Urothelium cell line (cell line): ENCODE results near the gene SLC29A4.
"Not testable (repeated sequence)": the region's sequence is repeated elsewhere in the genome, so short reads cannot be mapped to it uniquely, and the experiment has no call there.

Experiments
- DNase-seq: peaks from one replicate; pipeline ENCODE4 v3.0.0; 2011; ENCODE audit warnings: low spot score, mixed read lengths
- FAIRE-seq: peaks from 2 replicates; lab custom pipeline; 2011; peaks lifted over from hg19 to GRCh38; lab: Jason Lieb, UNC

Gene SLC29A4

DNA sequence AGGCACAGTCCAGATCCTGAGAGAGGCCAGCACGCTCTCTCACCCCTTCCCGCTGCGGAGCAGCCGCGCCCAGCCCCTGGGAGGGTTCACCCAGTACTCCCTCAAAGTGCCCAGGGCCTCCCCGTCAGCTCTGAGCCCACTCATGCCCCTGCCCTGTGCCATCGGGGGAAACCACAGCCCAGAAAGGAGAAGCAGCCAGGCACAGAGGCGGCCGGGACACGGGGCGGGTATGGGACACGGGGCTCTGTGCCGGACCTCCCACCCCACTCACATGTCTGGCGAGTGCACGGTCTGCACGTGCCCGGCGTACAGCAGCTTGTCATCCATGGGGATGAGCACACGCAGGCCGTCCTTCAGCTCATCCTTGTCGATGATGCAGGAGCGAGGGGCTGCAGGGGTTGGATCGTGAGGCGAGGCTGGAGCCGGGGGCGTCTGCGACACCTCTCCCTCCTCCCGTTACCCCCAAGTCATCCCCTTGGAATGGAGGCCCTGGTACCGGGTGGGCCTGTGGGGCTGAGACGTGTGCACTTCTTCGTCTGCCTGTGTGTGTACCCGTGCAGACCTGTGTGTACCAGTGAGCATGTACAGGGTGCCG lies 38.2 kb downstream of the SLC29A4 start:
- peak; percentile 67 for FAIRE-seq
- DNase-seq = no peak

DNA sequence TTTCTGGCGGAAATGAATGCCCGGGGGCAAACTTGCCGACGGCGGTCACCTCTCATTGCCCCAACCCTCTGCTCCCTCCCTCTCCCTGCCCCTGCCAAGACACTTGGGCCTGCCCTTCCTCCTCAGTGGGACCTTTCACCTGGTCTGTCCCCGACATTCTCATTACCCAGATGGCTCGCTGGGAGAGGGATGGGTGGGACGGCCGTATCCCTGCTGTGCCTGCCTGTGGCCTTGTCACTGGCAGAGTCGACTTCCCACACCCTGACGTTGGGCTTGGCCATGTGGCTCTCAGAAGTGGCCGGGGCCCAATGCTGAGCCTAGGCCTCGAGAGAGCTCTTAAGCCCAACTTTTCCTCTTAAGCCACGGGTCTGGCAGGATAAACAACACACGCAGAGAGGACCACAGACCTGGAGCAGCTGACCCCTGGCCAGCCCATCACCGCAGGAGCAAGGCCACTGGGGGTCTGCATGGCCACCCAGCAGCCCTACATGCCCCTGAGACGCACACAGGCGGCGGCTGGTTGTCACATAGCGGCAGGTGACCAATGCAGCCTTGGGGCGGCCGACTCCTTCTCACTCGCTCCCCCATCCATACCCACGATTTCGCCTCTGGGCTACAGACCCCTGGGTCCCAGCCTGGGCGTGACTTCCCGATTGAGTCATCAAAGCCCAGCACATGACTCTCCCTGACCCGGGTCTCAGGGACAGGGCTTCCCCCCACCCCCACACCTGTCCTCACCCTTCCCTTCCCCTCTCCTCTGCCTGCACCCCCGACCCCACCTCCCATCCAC lies 40.1 kb downstream of the SLC29A4 start:
- DNase-seq (no peak), FAIRE-seq (peak; percentile 42)

DNA sequence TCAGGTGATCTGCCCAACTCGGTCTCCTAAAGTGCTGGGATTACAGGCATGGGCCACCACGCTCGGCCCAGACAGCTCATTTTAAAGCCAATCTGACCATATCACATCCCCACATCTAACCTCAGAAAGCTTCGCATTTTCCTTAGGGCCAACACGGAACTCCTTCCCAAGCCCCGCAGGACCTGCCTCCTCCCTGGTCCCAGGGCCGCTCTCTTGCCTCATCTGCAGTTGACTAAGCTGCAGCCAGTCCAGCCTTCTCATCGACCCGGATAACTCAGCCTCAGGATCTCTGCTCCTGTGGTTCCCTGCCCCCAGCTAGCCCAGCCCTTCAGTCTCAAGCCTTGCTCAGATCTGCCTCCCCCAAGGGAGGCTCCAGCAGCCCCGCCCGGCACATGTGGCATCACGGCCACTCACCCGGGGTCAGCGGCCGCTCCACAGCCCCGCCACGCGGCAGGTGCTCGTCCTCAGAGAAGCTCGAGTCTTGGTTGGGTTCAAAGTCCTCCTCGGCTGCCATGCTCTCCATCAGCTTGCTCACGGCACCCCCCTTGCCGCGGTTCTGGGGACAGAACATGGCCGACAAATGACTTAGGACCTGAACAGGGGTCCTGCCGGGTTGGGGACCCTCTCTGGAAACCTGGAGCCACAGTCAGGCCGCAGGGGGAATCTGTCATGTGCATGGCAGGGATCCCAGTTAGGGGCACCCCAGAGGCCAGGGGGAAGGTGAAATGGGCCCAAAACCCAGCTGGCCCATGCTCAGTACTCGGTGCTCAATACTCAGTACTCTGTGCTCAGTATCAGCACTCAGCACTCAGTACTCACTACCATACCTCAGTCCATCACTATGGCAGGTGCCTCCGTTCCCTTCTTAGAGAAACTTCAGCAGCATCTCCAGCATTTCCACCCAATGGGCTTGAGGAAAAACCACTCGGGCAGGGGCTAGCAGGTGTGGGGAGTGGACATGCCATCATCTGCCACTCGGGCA lies 41.3 kb downstream of the SLC29A4 start:
- DNase-seq, FAIRE-seq: not testable (repeated sequence)

DNA sequence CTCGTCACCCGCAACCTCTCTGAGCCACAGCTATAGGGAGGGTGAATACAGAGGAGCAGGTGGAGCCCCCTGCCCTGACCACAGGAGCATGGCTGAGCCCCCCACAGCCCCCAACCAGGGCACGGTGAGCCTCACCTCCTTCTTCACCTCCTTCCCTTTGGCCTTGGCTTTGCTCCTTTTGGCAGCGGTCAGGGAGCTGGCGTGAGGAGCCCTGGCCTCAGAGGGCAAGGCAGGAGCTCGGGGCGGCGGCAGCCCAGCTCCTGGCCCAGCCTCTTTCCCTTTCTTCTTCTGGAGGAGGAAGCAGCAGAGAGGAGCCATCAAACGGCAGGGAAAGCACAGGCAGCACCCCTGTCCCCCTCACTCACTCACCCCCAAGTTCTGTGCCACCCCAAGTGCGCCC lies 42.2 kb downstream of the SLC29A4 start:
- no peak for DNase-seq

DNA sequence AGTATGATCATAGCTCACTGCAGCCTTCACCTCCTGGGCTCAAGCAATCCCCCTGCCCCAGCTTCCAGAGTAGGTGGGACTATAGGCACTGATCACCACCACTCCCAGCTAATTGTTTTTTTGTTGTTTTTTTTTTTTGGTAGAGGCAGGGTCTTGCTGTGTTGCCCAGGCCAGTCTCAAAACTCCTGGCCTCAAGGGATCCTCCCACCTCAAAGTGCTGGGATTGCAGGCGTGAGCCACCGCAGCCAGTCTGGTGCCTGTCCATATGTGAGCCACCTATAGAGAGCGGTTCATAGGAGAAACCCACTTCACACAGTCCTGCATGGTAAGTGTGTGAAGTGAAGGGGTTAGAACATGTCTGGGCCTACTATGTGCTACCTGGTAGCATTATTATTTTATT lies 47.5 kb downstream of the SLC29A4 start:
- DNase-seq (no peak), FAIRE-seq (peak; percentile 58)

More for the DNA sequence above, 42.2 kb downstream of the SLC29A4 start:
- no peak for FAIRE-seq

DNA sequence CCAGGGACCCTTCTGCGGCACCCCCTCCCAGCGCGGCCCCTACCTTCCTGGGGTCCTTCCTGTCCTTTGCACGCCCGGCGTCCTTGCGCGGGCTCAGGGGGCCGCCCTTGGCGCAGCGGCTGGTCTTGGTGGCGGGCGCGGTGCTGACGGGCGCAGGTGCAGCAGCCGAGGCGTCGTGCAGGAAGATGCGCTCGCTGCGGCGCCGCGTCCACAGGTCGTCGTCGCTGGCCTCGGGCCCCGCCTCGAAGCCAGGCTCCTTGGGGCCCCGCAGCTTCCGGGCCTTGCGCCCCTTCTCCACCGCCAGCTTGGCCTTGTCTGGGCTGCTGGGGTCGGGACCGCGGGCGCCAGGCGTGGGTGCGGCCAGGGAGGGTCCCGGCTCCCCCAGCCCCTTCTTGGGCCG lies 49.8 kb downstream of the SLC29A4 start:
- FAIRE-seq (no peak), DNase-seq (no peak)

DNA sequence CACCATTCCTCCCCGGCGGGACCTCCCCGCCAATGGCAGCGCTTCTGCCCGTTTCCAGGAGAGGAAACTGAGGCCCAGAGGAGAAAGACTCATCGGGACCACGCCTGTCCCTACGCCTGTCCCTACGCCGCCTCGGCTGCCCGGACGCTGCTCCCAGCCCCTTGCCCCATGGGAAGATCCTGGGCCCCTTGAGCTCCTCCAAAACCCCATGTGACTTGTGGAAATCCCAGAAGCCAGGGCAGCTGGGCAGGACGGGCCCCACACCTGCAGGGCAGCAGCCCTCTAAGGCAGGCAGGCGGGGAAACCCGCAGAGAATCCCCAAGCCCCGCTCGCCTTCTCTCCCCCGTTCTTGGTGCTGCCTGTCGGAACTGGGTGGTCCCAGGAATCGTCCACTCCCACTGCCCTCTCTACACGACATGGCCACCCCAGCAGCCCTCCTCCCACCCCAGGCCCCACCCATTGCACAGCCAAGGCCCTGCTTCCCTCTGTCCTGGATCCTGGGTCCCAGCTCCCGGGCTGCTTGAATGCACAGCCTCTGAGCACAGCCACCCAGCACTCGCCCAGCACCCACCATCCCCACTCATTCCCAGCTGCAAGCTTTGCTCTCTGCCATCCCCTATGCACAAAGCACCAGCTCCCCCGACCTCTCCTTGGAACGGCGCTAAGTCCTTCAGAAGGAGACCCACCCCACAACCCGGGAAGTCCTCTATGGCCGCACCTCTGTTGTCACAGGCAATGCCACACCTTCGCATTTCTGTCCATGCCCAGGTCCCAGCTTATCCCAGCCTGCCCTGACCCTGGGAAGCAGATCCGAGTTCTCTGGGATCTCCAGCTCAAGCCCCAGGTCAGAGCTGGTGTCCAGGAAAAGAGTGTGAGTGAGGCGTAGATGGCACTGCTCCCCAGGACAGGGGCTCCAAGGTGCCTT lies 50.6 kb downstream of the SLC29A4 start:
- DNase-seq (no peak), FAIRE-seq (no peak)

DNA sequence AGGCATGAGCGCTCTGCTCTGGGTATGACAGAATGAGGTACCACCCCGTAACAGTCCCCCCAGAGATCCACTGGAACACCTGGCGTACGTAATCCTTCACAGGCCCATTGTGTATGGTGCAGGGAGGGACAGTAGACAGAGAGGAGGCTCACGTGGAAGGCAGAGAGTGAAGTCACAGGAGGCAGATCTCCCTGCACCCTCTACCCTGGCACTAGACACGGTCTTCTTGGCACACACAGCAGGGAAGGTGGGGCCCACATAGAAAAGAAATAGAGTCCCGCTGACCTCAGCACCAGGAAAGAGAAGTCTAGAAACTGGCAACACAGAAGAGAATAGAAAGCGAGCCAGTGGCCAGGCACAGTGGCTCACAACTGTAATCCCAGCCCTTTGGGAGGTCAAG lies 51.9 kb downstream of the SLC29A4 start:
- DNase-seq (no peak), FAIRE-seq (peak; percentile 82)

DNA sequence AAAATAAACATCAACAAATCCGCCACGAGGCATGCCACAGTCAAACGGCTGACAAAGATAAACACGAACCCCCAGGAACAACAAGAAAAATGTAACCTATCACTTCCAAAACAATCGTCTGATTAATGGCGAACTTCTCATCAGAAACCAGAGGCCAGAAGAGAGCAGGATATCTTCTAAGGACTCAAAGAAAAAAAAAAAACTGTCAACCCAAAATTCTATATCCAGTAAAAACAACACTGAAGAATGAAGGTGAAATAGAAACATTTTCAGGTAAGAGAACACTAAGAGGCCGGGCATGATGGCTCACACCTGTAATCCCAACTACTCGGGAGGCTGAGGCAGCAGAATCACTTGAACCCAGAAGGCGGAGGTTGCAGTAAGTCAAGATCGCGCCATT lies 54.3 kb downstream of the SLC29A4 start:
- DNase-seq (no peak), FAIRE-seq (peak; percentile 58)

DNA sequence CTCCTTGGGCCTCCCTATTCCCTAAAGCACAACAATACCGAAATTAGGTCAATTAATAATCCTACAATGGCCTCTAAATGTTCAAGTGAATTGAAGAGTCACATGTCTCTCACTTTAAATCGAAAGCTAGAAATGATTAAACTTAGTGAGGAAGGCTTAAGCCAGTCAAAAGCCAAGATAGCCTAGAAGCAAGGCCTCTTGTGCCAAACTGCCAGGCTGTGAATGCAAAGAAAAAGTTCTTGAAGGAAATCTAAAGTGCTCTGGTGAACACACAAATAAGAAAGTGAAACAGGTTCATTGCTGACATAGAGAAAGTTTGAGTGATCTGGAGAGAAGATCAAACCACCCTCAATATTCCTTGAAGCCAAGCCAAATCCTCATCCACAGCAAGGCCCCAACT lies 57.2 kb downstream of the SLC29A4 start:
- DNase-seq (no peak), FAIRE-seq (peak; percentile 5)

DNA sequence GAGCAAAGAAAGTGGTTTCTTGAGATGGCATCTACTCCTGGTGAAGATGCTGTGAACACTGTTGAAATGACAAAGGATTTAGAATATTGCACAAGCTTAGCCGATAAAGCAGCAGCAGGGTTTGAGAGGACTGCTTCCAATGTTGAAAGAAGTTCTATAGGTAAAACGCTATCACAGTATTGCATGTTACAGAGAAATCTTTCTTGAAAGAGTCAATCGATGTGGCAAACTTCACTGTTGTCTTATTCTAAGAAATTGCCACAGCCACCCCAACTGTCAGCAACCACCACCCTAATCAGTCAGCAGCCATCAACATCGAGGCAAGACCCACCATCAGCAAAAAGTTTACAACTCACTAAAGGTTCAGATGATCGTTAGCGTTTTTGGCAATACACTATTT lies 59.9 kb downstream of the SLC29A4 start:
- FAIRE-seq (peak; percentile 32), DNase-seq (no peak)

DNA sequence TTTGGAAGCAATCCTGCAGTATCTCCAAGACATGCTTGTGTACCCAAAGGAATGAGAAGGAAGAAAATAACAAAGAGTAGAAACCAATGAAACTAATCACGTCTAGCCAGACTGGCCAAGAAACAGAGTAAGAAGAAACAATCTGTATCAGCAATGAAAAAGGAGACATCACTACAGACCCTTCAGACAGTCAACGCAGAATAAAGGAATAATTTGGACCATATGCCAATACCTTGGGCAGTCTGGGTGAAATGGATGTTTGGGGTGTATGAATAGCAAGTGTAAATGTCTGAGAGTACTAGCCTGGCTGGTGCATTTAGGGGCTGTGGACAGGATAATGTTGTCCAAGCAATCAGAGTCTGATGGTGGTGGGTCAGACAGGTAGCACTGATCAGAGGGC lies 61.1 kb downstream of the SLC29A4 start:
- DNase-seq (no peak), FAIRE-seq (peak; percentile 81)

DNA sequence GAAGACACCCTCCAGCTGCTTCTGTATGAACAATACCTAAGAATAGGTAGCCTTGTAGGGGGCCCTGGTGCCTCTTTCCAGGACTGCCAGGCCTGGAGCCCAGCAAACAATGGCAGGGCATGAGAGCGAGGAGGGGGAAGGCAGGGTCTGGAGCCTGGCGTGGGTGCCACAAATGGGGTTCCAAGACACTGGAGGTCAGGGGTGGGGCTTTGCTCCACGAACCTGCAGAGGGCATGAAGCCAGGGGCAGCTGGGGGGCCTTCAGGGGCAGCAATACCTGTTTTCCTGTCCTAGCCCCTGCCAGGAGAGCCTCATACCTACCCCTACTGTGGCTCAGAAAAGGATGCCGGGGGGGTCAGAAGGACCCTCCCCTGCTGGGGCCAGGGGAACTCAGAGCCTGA lies 61.6 kb downstream of the SLC29A4 start:
- DNase-seq (no peak), FAIRE-seq (no peak)

DNA sequence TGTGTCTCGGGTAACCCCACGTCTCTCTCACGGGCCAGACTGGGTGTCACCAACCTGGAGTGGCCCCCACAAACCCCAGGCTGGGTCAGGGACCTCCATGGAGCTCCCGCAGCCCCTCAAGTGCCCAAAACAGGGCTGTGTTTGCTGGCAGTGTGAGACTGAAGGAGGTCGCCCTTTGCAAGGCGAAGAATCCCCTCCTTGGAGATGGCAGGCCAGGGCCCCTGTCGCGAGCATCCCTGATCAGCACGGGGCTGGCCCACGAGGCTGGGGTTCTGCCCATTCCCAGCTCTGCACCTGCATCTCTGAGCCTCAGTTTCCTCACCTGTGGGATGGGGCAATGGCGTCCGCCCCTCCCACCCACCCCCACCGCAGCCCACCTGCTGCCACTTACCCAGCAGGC lies 62.4 kb downstream of the SLC29A4 start:
- no peak for FAIRE-seq

DNA sequence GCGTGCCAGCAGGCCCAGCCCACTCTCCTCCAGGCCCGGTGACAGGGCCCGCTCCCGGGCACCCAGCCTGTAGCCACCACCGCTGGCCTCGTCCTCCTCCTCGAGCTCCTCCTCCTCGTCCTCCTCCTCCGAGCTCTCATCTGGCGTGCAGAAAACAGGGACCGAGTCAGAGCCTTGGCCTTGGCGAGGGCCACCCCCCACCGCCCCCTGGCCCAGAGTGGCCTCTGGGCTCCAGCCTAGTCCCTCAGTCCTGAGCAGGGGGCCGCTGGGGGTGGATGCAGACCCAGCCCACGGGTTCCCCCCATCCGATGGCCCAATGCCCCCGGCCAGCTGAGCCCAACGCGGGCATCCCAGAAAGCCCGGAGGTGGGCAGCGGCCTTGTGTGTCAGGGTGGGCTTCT lies 62.9 kb downstream of the SLC29A4 start:
- no peak for DNase-seq
- FAIRE-seq = no peak

More for the DNA sequence above, 62.4 kb downstream of the SLC29A4 start:
- DNase-seq = no peak

DNA sequence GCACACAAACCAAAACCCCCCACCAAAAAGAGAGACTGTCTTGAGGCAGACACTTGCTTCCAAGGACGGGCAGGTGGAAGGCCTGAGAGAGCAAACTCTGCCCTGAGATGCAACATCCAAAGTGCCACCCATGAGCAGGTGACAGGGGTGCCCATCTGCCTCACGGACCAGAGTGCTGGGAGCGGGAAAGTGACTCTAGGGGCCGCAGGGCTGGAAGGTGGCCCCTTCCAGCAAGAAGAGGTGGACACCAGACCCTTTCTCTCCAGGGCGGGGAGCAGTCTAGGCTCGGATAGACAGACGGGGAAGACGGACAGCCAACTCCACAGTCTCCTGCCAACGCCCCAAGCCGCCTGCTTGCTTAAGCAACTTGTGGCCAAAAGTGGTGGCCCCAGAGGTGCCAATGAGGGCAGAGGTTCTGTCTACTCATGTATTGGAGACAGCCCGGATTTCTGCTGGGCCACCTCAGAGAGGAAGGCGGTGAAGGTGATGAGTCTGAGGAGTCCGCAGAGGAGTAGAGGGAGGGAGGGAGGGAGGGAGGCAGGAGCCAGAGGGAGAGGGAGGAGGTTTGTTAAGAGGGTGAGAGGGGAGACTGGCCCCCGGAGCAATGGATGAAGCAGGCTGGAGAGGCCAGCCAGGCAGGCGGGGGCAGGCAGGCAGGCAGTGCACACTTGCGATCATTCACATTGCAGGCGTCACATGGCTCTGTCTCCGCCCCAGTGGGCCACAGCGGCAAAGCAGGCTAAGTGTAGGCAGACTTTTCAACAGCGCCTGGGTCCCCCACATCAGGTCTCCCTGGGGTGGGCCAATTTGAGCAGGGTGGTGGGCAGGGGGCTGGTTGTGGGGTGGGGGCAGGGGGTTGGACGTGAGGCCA lies 65.6 kb downstream of the SLC29A4 start:
- DNase-seq = no peak
- FAIRE-seq = peak; percentile 84

DNA sequence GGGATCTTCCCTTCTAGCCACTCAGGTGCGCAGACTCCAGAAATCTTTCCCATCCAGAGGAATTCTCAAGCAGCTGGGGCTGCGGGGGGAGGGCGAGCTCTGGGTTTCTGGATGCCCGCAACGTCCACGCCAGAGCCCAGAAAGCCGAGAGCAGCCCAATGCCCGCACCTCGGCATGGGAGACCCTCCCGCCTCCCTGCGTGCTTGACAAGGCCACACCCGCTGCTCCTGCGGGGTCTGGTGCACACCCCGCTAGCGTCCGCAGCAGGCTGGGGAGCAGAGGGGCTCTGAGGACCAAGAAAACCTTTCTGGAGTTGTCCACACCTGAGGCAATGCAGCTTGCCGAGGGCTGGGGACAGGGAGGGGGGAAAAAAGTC lies 66.2 kb downstream of the SLC29A4 start:
- DNase-seq (no peak), FAIRE-seq (no peak)

DNA sequence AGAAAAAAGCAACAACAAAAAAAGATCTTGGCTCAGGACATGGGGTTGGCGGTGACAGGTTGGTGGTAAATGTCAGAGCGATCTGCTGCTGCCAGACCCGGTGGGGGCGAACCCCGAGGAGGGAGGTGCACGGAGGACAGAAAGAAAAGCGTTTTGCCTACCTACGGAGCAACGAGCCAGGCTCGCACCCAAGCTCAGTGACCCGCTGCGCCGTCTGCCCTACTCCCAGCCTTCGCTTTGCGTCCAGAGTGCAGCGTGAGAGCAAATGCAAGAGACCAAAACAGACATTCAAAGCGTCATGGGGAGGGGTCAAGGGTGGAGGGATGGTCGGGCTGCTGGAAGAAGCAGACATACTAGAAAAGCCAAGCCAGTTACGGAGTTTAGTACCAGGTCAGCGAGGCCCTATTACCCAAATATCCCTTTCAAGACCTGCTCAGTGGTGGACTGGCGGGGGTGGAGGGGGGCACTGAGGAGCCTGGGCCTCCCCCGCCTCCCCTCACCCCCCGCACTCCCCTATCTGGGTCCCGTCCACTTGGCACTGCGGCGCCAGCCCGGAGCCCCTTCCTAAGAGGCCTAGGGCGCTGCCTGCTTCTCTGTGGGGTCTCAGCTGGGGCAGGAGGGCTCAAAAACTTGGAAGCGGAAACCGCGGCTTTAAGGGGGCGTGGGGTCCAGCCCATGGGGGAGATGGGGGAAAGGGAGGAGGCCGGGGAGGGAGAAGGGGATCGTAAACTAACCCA lies 66.9 kb downstream of the SLC29A4 start:
- DNase-seq = no peak
- peak; percentile 35 for FAIRE-seq

DNA sequence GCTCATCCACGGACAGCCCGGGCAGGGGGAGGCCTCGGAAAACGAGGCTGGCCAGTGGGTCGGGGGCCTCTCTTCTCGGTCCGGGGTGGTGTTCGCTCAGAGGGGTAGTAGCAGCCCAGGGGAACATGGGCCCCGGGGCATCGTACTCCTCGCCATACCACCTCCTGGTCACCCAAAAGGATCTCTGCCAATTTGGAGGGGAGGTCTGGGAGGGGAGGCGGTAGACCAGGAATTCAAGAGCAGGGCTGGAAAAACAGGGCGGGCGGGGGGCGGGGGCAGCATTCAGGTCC lies 67.4 kb downstream of the SLC29A4 start:
- FAIRE-seq = peak; percentile 58
- no peak for DNase-seq
